Loucy (cell line): Measurements from ENCODE around the gene CEP131.

Source experiments
- CTCF ChIP-seq: fragments of 200-600 bp; sonication (generic); conservative IDR thresholded peaks from 2 replicates; pipeline ENCODE4 v1.5.1; 2014; ENCODE audit warnings: mild to moderate bottlenecking, antibody characterized with exemption, low read length
- EZH2phosphoT487 ChIP-seq: fragments of 200-600 bp; IDR thresholded peaks from 2 replicates; pipeline ENCODE4 v1.6.1; 2018; ENCODE audit warnings: antibody characterized with exemption, mild to moderate bottlenecking, moderate library complexity, borderline replicate concordance

GRCh38 chr17:81167194-81167524, 55.6 kb downstream of the CEP131 start:
- TF ChIP-seq CTCF: no peak
- no peak for TF ChIP-seq EZH2phosphoT487
